ENCODE measurements around the gene ARSB. TPM values are rescaled to one million over a fixed set of nuclear protein-coding genes. Genes with fewer than 3 reads are reported as not detected.

ARSB gene
- total and polyA plus RNA-seq, 2 donors (not counting 1 experiment from before 2014, with no cell fraction given), result 4.6 to 9.8 TPM

- POLR2A ChIA-PET, result no interaction called here
- H3K4me1 ChIP-seq (ENCODE audit: control insufficient read depth in 2 of 2, insufficient read depth in 2 of 2, low read length in 2 of 2), result no peaks in the 10 kb centered on the region
- H3K79me2 ChIP-seq (ENCODE audit: control insufficient read depth, insufficient read depth, low read length), result no peaks in the 10 kb centered on the region
- H3K4me3 ChIP-seq (ENCODE audit: control extremely low read depth in 1 of 5, extremely low read depth in 1 of 5, insufficient read depth in 1 of 5, low read depth in 2 of 5, low read length in 4 of 5), result no peak overlapping the region
- no peak overlapping the region for H3K4me2 ChIP-seq (replicated peaks; ENCODE audit: low read depth, low read length, poor library complexity, severe bottlenecking)
- no peaks in the 10 kb centered on the region for H3K4me1 Mint-ChIP-seq
- H3K27me3 ChIP-seq (replicated peaks in 1 of 4; ENCODE audit: control extremely low read depth in 1 of 4, control insufficient read depth in 3 of 4, insufficient read depth in 4 of 4, low read length in 3 of 4), result peaks cover 0 to 4% (median 0%) of the 10 kb centered on the region in 4 experiments
- no peak overlapping the region for H3K4me3 Mint-ChIP-seq
- H3K9me3 ChIP-seq (ENCODE audit: control extremely low read depth in 1 of 3, control insufficient read depth in 2 of 3, insufficient read depth in 1 of 3, low read length in 2 of 3), result no peaks in the 10 kb centered on the region
- no peaks in the 10 kb centered on the region for H3K36me3 ChIP-seq (replicated peaks in 1 of 2; ENCODE audit: control extremely low read depth in 1 of 2, control insufficient read depth in 1 of 2, extremely low read depth in 1 of 2, insufficient read depth in 2 of 2, low read length in 1 of 2)
- ATAC-seq (ENCODE audit: low read depth) (no peak), DNase-seq (no peak)
- no peaks in the 10 kb centered on the region for H3K9me3 Mint-ChIP-seq (ENCODE audit: insufficient read depth)
- H3K9ac ChIP-seq (ENCODE audit: low read length), result no peak overlapping the region
- no peak overlapping the region for H2AFZ ChIP-seq (ENCODE audit: insufficient read depth, low read depth, low read length, poor library complexity, severe bottlenecking)
- no peaks in the 10 kb centered on the region for H4K20me1 ChIP-seq (ENCODE audit: control insufficient read depth, insufficient read depth, low read length, poor library complexity, severe bottlenecking)
- no peak overlapping the region for H3K27ac Mint-ChIP-seq
- WGBS (ENCODE audit: insufficient coverage), result no CpG with 5 or more reads among the region's 4 CpGs
- TF ChIP-seq, protein P1, sequence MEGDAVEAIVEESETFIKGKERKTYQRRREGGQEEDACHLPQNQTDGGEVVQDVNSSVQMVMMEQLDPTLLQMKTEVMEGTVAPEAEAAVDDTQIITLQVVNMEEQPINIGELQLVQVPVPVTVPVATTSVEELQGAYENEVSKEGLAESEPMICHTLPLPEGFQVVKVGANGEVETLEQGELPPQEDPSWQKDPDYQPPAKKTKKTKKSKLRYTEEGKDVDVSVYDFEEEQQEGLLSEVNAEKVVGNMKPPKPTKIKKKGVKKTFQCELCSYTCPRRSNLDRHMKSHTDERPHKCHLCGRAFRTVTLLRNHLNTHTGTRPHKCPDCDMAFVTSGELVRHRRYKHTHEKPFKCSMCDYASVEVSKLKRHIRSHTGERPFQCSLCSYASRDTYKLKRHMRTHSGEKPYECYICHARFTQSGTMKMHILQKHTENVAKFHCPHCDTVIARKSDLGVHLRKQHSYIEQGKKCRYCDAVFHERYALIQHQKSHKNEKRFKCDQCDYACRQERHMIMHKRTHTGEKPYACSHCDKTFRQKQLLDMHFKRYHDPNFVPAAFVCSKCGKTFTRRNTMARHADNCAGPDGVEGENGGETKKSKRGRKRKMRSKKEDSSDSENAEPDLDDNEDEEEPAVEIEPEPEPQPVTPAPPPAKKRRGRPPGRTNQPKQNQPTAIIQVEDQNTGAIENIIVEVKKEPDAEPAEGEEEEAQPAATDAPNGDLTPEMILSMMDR (IDR thresholded peaks at IDR 0.05), result no peak
- no peak for TF ChIP-seq EZH2 (IDR thresholded peaks at IDR 0.05; ENCODE audit: borderline replicate concordance, insufficient read depth, low read depth, low read length, poor library complexity, severe bottlenecking)
- H3K27ac ChIP-seq (ENCODE audit: low read length in 2 of 2), result no peak overlapping the region
- intact Hi-C loops (cut with micrococcal nuclease), result no loop called here
- CTCF ChIA-PET, result no interaction called here
- peaks cover 14% of the 10 kb centered on the region for H3K27me3 Mint-ChIP-seq
Observed at GRCh38 chr5:79005151-79005550, 20.0 kb upstream of the ARSB start.

DNA sequence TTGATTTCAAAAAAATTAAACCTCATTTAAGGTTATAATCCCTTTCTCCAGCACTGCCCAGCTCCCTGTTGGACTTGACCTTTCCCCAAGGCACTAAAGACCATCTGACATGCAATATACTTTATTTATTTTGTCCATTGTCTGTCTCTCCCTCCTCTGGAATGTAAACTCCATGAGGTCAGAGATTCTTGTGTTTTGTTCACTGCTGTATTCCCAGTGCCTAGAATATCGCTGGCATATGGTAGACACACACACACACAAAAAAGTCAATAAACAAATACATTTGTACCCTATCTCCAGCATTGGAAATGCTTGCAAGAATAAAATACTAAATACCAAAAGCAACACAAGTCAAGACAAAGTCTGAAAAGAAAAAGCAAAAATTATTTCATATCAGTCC, 17.3 kb upstream of the ARSB start:
- H3K27me3 Mint-ChIP-seq, result peaks cover 18% of the 10 kb centered on the region
- Histone ChIP-seq H4K20me1 (ENCODE audit: control insufficient read depth, insufficient read depth, low read length, poor library complexity, severe bottlenecking) (no peaks in the 10 kb centered on the region), H3K27ac (ENCODE audit: low read length in 2 of 2) (no peak overlapping the region)

More for the DNA sequence above, 17.3 kb upstream of the ARSB start:
- Histone ChIP-seq H3K36me3 (replicated peaks in 1 of 2; ENCODE audit: control extremely low read depth in 1 of 2, control insufficient read depth in 1 of 2, extremely low read depth in 1 of 2, insufficient read depth in 2 of 2, low read length in 1 of 2) (no peaks in the 10 kb centered on the region), H3K27me3 (replicated peaks in 1 of 4; ENCODE audit: control extremely low read depth in 1 of 4, control insufficient read depth in 3 of 4, insufficient read depth in 4 of 4, low read length in 3 of 4) (peaks cover 0 to 4% (median 0%) of the 10 kb centered on the region in 4 experiments), H3K79me2 (ENCODE audit: control insufficient read depth, insufficient read depth, low read length) (no peaks in the 10 kb centered on the region), H3K4me3 (ENCODE audit: control extremely low read depth in 1 of 5, extremely low read depth in 1 of 5, insufficient read depth in 1 of 5, low read depth in 2 of 5, low read length in 4 of 5) (no peak overlapping the region), H3K4me1 (ENCODE audit: control insufficient read depth in 2 of 2, insufficient read depth in 2 of 2, low read length in 2 of 2) (no peaks in the 10 kb centered on the region), H2AFZ (ENCODE audit: insufficient read depth, low read depth, low read length, poor library complexity, severe bottlenecking) (no peak overlapping the region), H3K9ac (ENCODE audit: low read length) (no peak overlapping the region), H3K4me2 (replicated peaks; ENCODE audit: low read depth, low read length, poor library complexity, severe bottlenecking) (no peak overlapping the region), H3K9me3 (ENCODE audit: control extremely low read depth in 1 of 3, control insufficient read depth in 2 of 3, insufficient read depth in 1 of 3, low read length in 2 of 3) (no peaks in the 10 kb centered on the region)
- ATAC-seq (ENCODE audit: low read depth), result no peak
- intact Hi-C loops (cut with micrococcal nuclease), result no loop called here
- no peak overlapping the region for H3K27ac Mint-ChIP-seq
- TF ChIP-seq, protein P1 (IDR thresholded peaks at IDR 0.05), result no peak
- H3K9me3 Mint-ChIP-seq (ENCODE audit: insufficient read depth), result no peaks in the 10 kb centered on the region
- CTCF ChIA-PET, result no interaction called here
- no peak overlapping the region for H3K4me3 Mint-ChIP-seq
- H3K4me1 Mint-ChIP-seq, result no peaks in the 10 kb centered on the region
- POLR2A ChIA-PET, result no interaction called here
- DNase-seq, result no peak
- 83% methylated on average over 1 of the region's 1 CpG for WGBS (ENCODE audit: insufficient coverage)
